ENCODE measurements around the gene TERF2IP. TPM values are rescaled to one million over a fixed set of nuclear protein-coding genes. Genes with fewer than 3 reads are reported as not detected.

TERF2IP gene
- total RNA-seq, 1 experiment from 2014 or later: 16.8 TPM

DNA sequence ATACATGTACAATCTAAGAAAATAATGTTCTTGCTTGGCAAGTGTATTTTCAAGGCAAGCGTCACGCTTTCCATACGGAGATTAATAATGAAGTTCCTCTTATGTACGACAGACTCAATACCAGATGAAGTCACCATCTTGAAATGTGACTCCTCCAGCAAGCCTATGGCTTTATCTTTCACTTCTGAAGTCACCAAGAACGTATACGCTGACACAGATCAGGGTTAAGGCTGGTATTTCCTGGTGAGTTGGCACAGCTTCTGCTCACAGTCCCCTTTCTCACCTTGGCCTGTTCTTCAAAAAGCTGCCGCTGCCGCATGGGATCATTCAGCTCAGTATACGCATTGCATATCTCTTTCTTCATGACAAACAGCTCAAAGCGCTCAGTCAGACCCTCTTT lies 18.4 kb upstream of the TERF2IP start:
- DNase-seq (ENCODE audit: low read depth): no peak
- in situ Hi-C loops (cut with HindIII; ENCODE audit: low pct_unique_long_range_greater_than_20kb, low sequenced_read_pairs): no loop called here

DNA sequence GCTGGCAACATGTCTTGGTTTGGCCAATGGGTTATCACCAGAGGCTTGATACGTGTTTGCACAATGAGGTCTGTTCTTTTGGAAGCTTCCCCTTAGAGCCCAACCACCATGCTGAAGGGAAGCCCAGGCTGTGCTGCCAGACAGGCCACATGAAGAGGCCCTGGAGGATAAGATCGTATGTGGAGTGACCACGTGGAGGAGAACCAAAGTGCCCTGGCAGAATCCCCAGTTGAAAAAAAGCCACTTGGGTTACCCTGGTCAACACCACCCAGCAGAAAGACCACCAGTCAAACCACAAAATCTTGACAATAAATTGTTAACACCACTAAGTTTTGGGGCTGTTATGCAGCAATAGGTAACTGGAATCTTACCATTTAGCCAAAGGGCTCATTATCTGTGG lies 17.5 kb upstream of the TERF2IP start:
- DNase-seq (ENCODE audit: low read depth): no peak
- in situ Hi-C loops (cut with HindIII; ENCODE audit: low pct_unique_long_range_greater_than_20kb, low sequenced_read_pairs): no loop called here

DNA sequence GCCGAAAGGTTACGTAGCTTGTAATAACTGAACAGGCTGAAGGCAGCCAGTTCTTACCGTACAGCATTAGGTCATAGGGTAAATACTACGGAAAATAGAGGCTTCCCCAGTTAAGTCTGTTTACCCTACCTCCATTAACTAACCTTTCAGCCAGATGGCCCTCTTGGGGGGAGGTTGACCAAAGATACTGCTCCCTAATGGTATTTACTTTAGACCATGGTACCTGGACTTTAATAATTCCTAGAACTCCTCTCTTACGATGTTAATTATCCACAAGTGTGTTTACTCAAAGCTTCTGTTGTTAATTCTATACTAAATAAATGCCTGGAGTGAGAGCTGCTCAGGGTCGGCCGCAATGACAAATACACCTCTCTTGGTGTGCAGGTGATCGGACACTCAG lies 14.7 kb upstream of the TERF2IP start:
- DNase-seq (ENCODE audit: low read depth): no peak
- in situ Hi-C loops (cut with HindIII; ENCODE audit: low pct_unique_long_range_greater_than_20kb, low sequenced_read_pairs): no loop called here

DNA sequence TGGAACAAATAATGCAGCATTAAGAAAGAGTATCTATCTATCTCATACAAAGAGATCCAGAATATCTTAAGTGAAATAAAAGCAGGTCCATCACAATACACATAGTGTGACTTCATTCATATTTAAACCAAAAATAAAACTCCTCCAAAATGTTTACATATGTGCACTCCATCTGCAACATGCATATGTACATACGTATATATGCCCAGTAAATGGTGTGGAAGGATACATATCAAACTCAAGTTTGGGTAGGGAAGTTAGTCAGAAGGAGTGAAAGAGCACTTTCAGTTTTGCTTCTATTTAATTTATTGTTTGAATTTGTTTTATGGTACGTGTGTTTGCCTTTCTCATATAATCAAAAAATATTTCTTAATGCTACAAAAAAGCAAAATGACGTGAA lies 12.5 kb upstream of the TERF2IP start:
- in situ Hi-C loops (cut with HindIII; ENCODE audit: low pct_unique_long_range_greater_than_20kb, low sequenced_read_pairs): no loop called here
- no peak for DNase-seq (ENCODE audit: low read depth)

DNA sequence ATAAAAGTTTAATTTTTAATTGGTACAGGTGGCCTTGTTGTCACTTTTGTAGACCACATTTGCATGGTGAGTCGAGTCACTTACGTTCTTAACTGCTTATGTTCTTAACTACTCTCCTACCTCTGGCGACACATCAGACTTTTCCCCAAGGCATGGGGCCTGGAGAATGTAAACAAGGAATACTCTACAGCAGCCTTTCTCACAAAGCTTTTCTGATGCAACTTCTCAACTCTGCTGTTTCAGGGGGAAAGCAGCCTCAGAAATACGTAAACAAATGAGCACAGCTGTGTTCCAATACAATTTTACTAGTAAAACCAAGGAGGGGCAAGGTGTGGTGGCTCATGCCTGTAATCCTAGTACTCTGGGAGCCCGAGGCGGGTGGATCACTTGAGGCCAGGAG lies 7.0 kb upstream of the TERF2IP start:
- in situ Hi-C loops (cut with HindIII; ENCODE audit: low pct_unique_long_range_greater_than_20kb, low sequenced_read_pairs): no loop called here
- no peak for DNase-seq (ENCODE audit: low read depth)

DNA sequence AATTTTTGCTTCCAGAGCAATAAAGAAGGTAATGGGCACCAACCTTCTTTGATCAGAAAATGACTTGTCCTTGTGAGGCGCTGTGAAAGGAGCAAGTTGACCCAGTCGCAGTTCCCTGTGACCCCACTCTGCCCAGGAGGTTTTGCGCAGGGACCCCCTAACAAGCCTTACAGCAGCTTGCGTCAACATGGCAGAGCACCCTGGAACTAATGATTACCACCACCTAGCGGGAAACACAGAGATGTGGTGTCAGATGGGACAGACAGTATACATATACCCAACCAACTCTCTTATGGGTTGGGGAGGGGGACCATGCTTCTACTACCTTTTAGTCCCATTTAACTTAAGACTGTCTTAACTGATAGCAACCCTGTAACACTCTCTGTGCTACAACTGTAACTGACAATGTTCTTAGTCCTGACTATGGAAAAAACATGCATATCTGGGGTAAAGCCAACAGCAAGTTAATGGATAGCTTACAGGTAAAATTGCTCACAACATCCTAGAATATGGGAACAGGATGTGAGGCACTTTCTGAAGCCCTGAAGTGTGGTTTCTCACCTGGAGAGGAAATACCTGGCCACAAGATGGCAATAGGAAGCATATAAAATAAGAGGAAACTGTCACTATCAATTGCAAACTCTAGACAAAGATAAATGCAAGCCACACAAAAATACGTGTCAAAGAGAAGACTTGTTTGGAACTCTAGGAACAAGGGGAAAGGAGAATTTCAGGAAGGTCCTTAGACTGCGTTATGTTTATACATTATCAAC lies 3.1 kb upstream of the TERF2IP start:
- in situ Hi-C loops (cut with HindIII; ENCODE audit: low pct_unique_long_range_greater_than_20kb, low sequenced_read_pairs): no loop called here
- DNase-seq (ENCODE audit: low read depth): no peak

DNA sequence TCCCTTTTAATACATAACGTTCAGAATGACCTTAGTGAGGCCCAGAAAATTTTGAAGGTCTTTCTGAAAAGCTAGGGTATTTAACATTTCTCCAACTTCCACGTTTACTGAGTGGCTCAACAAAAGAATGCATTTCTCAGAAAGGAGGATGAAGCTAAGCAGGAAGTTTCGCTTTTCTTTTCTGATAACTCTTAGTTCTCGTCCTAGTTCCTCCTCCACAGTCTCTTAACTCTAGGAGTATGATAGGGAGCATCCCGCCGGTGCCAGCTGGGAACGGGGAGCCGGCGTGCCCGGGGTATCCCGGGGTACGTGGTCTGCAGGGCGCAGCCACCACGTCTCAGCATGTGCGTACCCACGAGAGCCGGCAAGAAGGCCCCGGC lies 471 bp upstream of the TERF2IP start:
- DNase-seq (ENCODE audit: low read depth): no peak

DNA sequence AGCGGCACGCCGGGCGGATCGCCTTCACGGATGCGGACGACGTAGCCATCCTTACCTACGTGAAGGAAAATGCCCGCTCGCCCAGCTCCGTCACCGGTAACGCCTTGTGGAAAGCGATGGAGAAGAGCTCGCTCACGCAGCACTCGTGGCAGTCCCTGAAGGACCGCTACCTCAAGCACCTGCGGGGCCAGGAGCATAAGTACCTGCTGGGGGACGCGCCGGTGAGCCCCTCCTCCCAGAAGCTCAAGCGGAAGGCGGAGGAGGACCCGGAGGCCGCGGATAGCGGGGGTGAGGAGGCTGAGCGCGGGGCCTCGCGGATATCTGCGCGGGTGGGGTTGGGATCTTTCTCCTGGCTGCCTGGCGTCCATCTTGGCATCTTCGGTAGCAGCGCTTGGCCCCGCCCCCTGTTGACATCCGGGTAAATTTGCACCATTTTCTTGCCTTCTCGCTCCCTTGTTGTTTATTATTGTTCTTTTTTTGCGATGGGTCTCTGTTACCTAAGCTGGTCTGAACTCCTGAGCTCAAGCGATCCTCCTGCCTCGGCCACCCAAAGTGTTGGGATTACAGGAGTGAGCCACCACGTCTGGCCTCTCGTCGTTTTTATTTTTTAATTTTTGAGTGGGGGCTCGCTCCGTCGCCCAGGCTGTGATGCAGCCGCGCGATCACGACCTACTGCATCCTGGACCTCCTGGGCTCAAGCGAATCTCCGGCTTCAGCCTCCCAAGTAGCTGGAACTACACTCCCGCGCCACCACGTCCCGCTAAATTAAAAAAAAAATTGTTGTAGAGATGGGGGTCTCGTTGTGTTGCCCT lies 898 bp downstream of the TERF2IP start:
- in situ Hi-C loops (cut with HindIII; ENCODE audit: low pct_unique_long_range_greater_than_20kb, low sequenced_read_pairs): no loop called here

More for the DNA sequence above, 471 bp upstream of the TERF2IP start:
- in situ Hi-C loops (cut with HindIII; ENCODE audit: low pct_unique_long_range_greater_than_20kb, low sequenced_read_pairs): no loop called here

DNA sequence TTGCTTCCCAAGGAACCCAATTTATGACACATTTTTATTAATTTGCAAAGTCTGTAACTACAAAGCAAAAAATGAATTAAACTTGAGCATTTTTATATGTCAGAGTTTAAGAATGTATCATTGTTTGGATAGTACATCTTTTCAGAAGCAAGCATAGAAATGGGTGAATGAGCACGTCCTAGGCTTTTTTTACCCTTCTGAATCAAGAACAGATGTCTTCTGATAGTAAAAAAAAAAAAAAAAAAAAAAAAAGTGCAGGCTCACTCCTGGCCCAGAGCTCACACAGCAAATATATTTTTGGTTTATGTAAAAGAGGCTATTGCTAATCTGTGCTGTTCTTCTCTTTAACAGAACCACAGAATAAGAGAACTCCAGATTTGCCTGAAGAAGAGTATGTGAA lies 6.3 kb downstream of the TERF2IP start:
- no peak for DNase-seq (ENCODE audit: low read depth)
- in situ Hi-C loops (cut with HindIII; ENCODE audit: low pct_unique_long_range_greater_than_20kb, low sequenced_read_pairs): no loop called here

More for the DNA sequence above, 898 bp downstream of the TERF2IP start:
- DNase-seq (ENCODE audit: low read depth): peak; percentile 70

DNA sequence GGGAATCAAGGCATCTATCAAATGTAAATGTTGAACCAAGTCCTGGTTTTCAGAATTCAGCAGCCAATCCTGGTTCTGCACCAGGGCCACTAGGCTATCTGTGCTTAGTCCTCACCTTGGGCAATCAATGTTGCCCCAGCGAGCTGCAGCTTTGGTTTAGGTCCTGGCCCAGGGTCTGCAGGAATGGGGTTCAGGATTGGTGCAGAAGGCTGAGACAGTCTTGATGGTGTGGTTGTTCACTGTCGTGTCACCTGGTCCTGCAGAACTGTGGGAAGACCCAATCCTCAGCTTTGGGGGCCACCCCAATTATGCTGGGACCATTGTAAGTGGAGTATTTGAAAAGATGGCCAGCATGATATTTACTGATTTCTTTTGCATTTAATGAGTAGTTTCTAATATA lies 10.6 kb downstream of the TERF2IP start:
- in situ Hi-C loops (cut with HindIII; ENCODE audit: low pct_unique_long_range_greater_than_20kb, low sequenced_read_pairs): no loop called here
- DNase-seq (ENCODE audit: low read depth): no peak

DNA sequence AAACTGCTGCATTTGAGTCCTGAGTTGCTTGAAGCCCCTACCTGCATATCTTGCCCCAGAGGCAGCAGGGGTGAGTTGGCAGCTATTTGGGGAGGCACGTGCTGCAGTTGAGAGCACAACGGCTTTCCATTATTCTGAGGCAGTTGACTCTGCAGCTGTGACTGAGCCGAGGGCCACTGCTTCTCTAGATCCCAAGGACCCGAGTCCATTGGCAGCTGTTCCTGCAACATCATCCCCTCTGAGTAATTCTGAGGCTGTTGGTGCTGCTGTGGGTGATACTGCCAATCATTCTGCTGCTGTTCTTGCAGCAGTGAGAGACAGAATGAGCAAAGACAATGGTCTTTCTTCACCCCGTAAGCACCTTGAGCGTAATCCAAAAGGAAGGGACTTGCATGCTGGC lies 12.7 kb downstream of the TERF2IP start:
- DNase-seq (ENCODE audit: low read depth): no peak
- in situ Hi-C loops (cut with HindIII; ENCODE audit: low pct_unique_long_range_greater_than_20kb, low sequenced_read_pairs): no loop called here

DNA sequence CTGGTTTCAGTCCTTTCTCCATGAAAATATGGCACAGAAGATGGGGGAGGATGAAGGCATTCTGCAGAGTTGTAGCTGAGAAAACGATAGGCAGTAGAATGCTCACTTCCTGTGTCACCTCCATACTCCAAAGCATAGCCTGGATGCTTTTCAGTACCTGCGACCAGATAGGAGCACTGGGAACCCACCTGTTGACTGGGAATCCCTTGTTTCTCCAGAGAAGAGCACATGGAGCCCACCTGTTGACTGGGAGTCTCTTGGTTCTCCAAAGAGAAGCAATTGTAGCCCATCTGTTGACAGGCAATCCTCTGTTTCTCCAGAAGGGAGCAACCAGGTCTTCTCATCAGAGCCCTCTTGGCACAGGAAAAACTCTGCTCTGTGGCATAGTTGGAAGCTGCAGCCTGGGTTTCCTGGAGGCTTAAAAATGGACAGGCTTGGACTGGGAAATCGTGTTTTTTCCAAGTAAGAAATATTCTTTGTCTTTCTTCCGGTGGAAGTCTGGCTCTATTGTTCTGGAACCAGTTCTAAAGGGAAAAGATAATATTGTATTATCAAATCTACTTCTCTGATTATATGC lies 13.2 kb downstream of the TERF2IP start:
- in situ Hi-C loops (cut with HindIII; ENCODE audit: low pct_unique_long_range_greater_than_20kb, low sequenced_read_pairs): no loop called here

DNA sequence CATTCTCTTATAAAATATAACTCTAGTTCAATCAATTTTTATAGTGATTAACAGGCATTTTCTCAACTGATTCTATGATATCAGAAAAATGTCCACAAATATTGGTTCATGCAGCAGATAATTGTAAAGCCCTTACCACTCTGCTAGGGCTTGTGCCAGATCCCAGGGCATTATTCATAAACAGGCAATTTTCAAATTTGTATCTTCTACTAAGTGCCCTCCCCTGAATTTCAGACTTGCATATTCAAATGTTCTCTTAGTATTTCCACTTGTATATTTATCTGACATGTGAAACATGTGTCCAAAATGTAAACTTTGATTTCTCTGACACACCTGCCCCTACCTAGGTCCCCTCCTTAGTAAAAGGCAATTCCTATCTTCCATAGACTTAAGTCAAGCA lies 19.9 kb downstream of the TERF2IP start:
- in situ Hi-C loops (cut with HindIII; ENCODE audit: low pct_unique_long_range_greater_than_20kb, low sequenced_read_pairs): no loop called here
- DNase-seq (ENCODE audit: low read depth): no peak

More for the DNA sequence above, 13.2 kb downstream of the TERF2IP start:
- no peak for DNase-seq (ENCODE audit: low read depth)

DNA sequence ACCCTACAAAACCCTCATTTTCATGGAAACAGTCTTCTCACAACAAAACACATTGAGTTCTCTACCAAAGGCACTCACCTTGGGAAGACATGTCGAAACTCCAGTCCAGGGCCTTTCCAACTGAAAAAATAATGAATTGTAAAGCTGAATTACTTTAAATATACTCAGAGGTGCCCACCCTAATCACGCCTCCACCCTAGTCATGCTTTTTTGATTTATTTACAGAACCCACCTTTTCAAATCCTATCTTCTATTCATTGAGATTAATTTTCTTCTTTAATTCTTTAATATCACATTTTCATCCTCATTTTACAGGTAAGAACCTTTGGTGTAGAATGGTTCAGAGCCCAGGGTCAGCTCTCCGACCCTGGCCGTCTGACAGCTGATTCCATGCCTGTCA lies 29.3 kb downstream of the TERF2IP start, which contains the start of gene CPHXL2:
Gene CPHXL2, minus strand, starts transcription at position 101 of the 400 bp plus-strand sequence. Its CDS starts 10 bp downstream, at position 91.
- DNase-seq (ENCODE audit: low read depth): no peak
- in situ Hi-C loops (cut with HindIII; ENCODE audit: low pct_unique_long_range_greater_than_20kb, low sequenced_read_pairs): no loop called here

DNA sequence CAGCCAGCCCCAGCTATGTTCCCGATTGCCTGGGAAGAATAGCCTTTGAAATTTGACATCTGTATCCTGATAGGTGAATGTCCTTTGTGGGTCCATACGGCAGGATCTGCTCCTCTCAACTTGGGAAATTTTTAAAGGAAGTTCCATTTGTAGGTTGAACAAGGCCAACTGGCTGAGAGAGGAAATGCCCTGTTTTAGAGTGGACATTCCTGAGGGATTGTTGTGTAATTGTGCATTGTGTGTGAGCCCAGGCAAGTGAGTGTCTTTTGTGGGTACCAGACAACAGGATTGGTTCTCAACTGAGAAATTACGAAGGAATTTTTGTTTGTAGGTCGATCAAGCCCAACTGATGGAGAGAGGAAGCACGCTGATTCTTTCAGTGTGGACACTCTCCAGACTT lies 31.8 kb downstream of the TERF2IP start:
- DNase-seq (ENCODE audit: low read depth): no peak
- in situ Hi-C loops (cut with HindIII; ENCODE audit: low pct_unique_long_range_greater_than_20kb, low sequenced_read_pairs): no loop called here

DNA sequence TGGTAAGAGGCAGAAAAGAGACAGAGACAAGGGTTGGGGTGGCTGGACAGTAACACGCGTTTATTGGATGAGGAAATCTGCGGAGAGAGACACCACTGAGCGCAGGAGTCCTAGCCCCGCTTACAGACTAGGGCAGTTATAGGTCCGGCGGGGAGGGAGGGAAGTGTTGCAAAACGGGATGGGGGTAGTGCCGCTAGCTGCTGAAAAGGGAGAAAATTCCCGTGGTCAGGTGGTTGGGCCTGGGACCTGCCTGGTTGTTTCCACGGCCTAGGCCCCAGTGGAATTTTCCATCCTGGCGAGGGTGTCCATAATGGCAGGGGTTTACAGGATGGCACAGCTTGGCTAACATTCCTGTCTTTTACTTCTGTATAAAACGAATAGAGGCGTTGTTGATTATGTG lies 34.7 kb downstream of the TERF2IP start:
- DNase-seq (ENCODE audit: low read depth): no peak
- in situ Hi-C loops (cut with HindIII; ENCODE audit: low pct_unique_long_range_greater_than_20kb, low sequenced_read_pairs): no loop called here

DNA sequence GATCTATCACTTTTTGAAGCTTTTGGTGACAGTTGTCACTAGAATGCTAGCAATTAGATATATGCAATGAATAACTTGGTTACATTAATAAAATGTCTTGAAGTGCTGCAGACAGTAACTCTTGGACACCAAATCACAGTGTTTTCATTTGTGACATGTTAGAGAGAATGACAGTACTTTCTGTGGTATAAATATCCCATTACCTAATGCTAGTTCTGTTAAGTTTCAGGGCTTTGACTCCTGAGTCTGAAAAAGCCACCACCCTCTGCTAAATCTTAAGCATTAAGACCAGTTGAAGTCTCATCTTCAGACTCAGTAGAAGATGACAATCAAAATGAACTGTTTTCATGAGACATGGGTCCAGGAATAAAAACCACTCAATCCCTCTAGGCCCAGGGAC lies 39.8 kb downstream of the TERF2IP start:
- DNase-seq (ENCODE audit: low read depth): no peak
- in situ Hi-C loops (cut with HindIII; ENCODE audit: low pct_unique_long_range_greater_than_20kb, low sequenced_read_pairs): no loop called here

DNA sequence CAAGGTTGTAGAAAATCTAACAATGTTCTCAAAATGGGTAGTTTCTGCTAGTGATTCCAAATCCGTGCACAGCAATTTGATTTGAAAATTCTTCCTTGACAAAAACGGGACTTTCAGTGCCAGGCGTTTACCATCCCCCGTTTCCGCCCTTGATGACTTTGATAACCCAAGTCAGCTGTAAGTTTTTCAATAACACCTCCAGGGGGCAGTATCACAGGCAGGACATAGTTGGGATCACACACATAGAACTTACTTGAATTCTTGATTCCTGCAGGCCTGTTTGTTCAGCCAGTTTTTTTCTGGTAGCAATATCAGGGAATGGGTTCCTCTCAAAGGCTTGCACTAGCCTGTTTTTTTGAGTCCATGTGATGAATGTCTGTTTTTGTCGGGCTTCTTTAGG lies 48.1 kb downstream of the TERF2IP start:
- in situ Hi-C loops (cut with HindIII; ENCODE audit: low pct_unique_long_range_greater_than_20kb, low sequenced_read_pairs): no loop called here
- DNase-seq (ENCODE audit: low read depth): no peak

DNA sequence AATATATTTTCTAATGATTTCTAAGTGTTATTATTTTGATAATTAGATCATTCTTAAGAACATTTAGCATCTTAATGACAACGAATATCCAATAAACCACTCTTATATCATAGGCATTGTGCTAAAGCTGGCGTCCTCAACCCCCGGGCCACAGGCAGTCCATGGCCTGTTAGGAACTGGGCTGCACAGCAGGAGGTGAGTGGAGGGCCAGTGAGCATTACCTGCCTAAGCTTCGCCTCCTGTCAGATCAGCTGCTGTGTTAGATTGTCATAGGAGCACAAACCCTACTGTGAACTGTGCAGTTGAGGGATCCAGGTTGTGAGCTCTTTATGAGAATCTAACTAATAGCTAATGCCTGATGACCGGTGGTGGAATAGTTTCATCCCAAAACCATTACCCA lies 50.0 kb downstream of the TERF2IP start:
- DNase-seq (ENCODE audit: low read depth): no peak
- in situ Hi-C loops (cut with HindIII; ENCODE audit: low pct_unique_long_range_greater_than_20kb, low sequenced_read_pairs): no loop called here

Data from Caki2 (cell line).